Prostate gland (tissue), 2 donors: ENCODE results near the gene HJURP. TPM values are rescaled to one million over a fixed set of nuclear protein-coding genes. Genes with fewer than 3 reads are reported as not detected.

Experiments
- DNase-seq: peaks from one replicate; pipeline ENCODE4 v3.0.0-alpha.2; 2019; ENCODE audit warnings: low spot score
- H3K27ac ChIP-seq, 2 donors: fragments of 200-600 bp; sonication (generic); 2 replicates each; pipeline ENCODE4 v1.5.1; 2017 to 2019
- H3K27me3 ChIP-seq: fragments of 200-600 bp; sonication (generic); replicated peaks from 2 replicates; pipeline ENCODE4 v1.5.1; 2019; ENCODE audit not compliant: insufficient read depth
- H3K36me3 ChIP-seq, 2 donors: fragments of 200-600 bp; sonication (generic); 1 replicate in 1 of 2; 2 replicates in 1 of 2; pipeline versions ENCODE4 v1.5.1 to v1.8.1; 2017 to 2019
- H3K4me1 ChIP-seq: fragments of 200-600 bp; sonication (generic); replicated peaks from 2 replicates; pipeline ENCODE4 v1.5.1; 2019
- H3K4me3 ChIP-seq, 2 donors: fragments of 200-600 bp; sonication (generic); 2 replicates each; pipeline ENCODE4 v1.5.1; 2017 to 2019
- H3K9me3 ChIP-seq: fragments of 200-600 bp; sonication (generic); 2 replicates; pipeline ENCODE4 v1.5.1; 2017
- CTCF ChIP-seq, 4 experiments: fragments of 200-600 bp in 2 of 4; fragments of 450-650 bp in 2 of 4; sonication (generic) in 2 of 4; IDR thresholded peaks; 1 replicate in 3 of 4; 2 replicates in 1 of 4; pipeline ENCODE4 v1.5.1; 2016 to 2019; ENCODE audit warnings: antibody characterized with exemption in 4 of 4, mild to moderate bottlenecking in 2 of 4, moderate library complexity in 2 of 4
- POLR2A ChIP-seq: fragments of 450-650 bp; IDR thresholded peaks from one replicate; pipeline ENCODE4 v1.6.1; 2016; ENCODE audit warnings: antibody characterized with exemption, mild to moderate bottlenecking
- POLR2AphosphoS5 ChIP-seq: sonication (generic); formaldehyde crosslinking; IDR thresholded peaks from one replicate; pipeline ENCODE4 v1.6.1; 2017; ENCODE audit warnings: antibody characterized with exemption
- WGBS: methylation state at CpG from one replicate; pipeline ENCODE4 v1.1.5; 2018; 5-methylcytosine and 5-hydroxymethylcytosine counted together
- intact Hi-C: fragments of 100-400 bp; cut with DNase I; formaldehyde crosslinking; loops from one replicate; pipeline ENCODE4 v1.14.2; 2022
- total RNA-seq, 2 donors: library from RNA; depleted of rRNA; stranded (reverse); fragments of >200 nt; gene quantifications; one replicate each; pipeline ENCODE4 v1.1.0, GENCODE V29; 2016

Gene HJURP
- total RNA-seq, 2 donors from 2014 or later, result 1.7 to 4.2 TPM

- H3K36me3 ChIP-seq, result no peaks in the 10 kb centered on the region
- no peak for DNase-seq
- no peak for TF ChIP-seq CTCF (IDR thresholded peaks at IDR 0.05)
- no peak for TF ChIP-seq POLR2A
- no peak for TF ChIP-seq POLR2AphosphoS5
- no peaks in the 10 kb centered on the region for H3K4me1 ChIP-seq
- intact Hi-C loops, result no loop called here
- no peak overlapping the region for H3K4me3 ChIP-seq
- no peaks in the 10 kb centered on the region for H3K9me3 ChIP-seq
- H3K27ac ChIP-seq, result no peak overlapping the region
- WGBS, result 88% methylated on average over 6 of the region's 6 CpGs
- H3K27me3 ChIP-seq, result no peaks in the 10 kb centered on the region
These were observed 44.0 kb downstream of the HJURP start for GRCh38 chr2:233810385-233810784.

GRCh38 chr2:233807966-233808935 is 46.1 kb downstream of the HJURP start:
- WGBS, result 75% methylated on average over 10 of the region's 10 CpGs
- Histone ChIP-seq H3K27me3 (no peaks in the 10 kb centered on the region), H3K27ac (no peak overlapping the region), H3K36me3 (no peaks in the 10 kb centered on the region), H3K4me3 (no peak overlapping the region), H3K9me3 (no peaks in the 10 kb centered on the region), H3K4me1 (no peaks in the 10 kb centered on the region)
- TF ChIP-seq POLR2AphosphoS5 (no peak), CTCF (IDR thresholded peaks at IDR 0.05) (no peak), POLR2A (no peak)
- intact Hi-C loops, result no loop called here
- DNase-seq, result no peak

- Histone ChIP-seq H3K4me3 (no peak overlapping the region), H3K27me3 (no peaks in the 10 kb centered on the region), H3K9me3 (no peaks in the 10 kb centered on the region), H3K4me1 (no peaks in the 10 kb centered on the region), H3K27ac (no peak overlapping the region), H3K36me3 (no peaks in the 10 kb centered on the region)
- TF ChIP-seq POLR2AphosphoS5 (no peak), CTCF (IDR thresholded peaks at IDR 0.05) (no peak), POLR2A (no peak)
- no peak for DNase-seq
- WGBS, result 78% methylated on average over 12 of the region's 12 CpGs
- intact Hi-C loops, result no loop called here
These were observed 47.0 kb downstream of the HJURP start for GRCh38 chr2:233807215-233807865.

GRCh38 chr2:233803994-233804393 is 50.3 kb downstream of the HJURP start:
- no peak for DNase-seq

More at GRCh38 chr2:233803994-233804393, 50.3 kb downstream of the HJURP start:
- Histone ChIP-seq H3K27ac (no peak overlapping the region), H3K4me1 (no peaks in the 10 kb centered on the region), H3K4me3 (no peak overlapping the region), H3K9me3 (no peaks in the 10 kb centered on the region), H3K27me3 (no peaks in the 10 kb centered on the region), H3K36me3 (no peaks in the 10 kb centered on the region)
- 80% methylated on average over 8 of the region's 8 CpGs for WGBS
- intact Hi-C loops, result no loop called here
- TF ChIP-seq CTCF (IDR thresholded peaks at IDR 0.05) (no peak), POLR2AphosphoS5 (no peak), POLR2A (no peak)
